GM12878 (cell line): ENCODE data around the gene ITGAD.

Experiments
- EGR1 ChIP-seq, 2 experiments: IDR thresholded peaks; 1 replicate in 1 of 2; 2 replicates in 1 of 2; pipeline ENCODE4 v1.6.1; 2011 to 2012; ENCODE audit warnings: low read depth in 2 of 2, low read length in 2 of 2, borderline replicate concordance in 1 of 2, mild to moderate bottlenecking in 1 of 2, moderate library complexity in 1 of 2
- EZH2 ChIP-seq: IDR thresholded peaks from 2 replicates; pipeline ENCODE4 v1.6.1; 2012; ENCODE audit warnings: low read depth, mild to moderate bottlenecking, control low read depth, inconsistent platforms, low read length, borderline replicate concordance; ENCODE audit not compliant: control insufficient read depth
- NRF1 ChIP-seq: conservative IDR thresholded peaks from 2 replicates; pipeline ENCODE4 v1.6.1; 2011; ENCODE audit warnings: mild to moderate bottlenecking, low read depth, low read length, improper control_type of control experiment
- RCOR1 ChIP-seq: conservative IDR thresholded peaks from 2 replicates; pipeline ENCODE4 v1.6.1; 2012; ENCODE audit warnings: low read depth, low read length, improper control_type of control experiment
- TF ChIP-seq, protein P1 (sequence below): IDR thresholded peaks from 2 replicates; pipeline ENCODE4 v1.6.1; 2011; ENCODE audit warnings: borderline replicate concordance, low read depth, mild to moderate bottlenecking, moderate library complexity, low read length; ENCODE audit not compliant: insufficient read depth, poor library complexity, severe bottlenecking

DNA sequence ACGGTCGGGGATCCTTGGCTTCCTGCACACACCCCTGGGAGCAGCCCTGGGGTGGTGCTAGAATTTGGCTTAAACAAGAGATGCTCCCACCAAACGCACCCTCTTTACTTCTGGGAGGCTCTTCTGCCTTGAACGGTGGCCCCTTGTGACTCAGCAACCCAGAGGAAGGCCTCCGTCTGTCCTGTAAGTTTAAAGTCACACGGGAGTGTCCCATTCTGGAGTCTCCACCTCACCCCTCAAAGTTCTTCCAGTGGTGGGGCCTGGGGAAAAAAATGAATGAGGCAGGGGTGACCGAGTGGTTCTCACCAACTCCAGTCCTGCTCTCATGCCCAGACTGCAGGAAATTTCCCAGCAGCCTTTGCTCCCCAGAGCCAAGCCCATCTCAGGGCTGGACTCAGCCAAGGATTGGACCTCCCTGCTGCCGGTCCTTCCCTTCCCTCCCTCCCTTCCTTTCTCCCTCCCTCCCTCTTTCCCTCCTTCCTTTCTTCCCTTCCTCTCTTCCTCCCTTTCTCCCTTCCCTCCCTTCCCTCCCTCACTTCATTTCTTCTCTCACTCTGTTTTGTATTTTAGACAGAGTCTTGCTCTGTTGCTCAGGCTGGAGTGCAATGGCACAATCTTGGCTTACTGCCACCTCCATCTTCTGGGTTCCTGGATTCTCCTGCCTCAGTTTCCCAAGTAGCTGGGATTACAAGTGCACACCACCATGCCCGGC, 11.4 kb downstream of the ITGAD start:
- TF ChIP-seq, protein P1, sequence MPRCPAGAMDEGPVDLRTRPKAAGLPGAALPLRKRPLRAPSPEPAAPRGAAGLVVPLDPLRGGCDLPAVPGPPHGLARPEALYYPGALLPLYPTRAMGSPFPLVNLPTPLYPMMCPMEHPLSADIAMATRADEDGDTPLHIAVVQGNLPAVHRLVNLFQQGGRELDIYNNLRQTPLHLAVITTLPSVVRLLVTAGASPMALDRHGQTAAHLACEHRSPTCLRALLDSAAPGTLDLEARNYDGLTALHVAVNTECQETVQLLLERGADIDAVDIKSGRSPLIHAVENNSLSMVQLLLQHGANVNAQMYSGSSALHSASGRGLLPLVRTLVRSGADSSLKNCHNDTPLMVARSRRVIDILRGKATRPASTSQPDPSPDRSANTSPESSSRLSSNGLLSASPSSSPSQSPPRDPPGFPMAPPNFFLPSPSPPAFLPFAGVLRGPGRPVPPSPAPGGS = no peak
- TF ChIP-seq RCOR1 (no peak), NRF1 (no peak), EGR1 (IDR thresholded peaks at IDR 0.05; ENCODE audit: borderline replicate concordance in 1 of 2, low read depth in 2 of 2, low read length in 2 of 2) (no peak), EZH2 (no peak)
